Measurements from ENCODE around the gene S100A13. TPM values are rescaled to one million over a fixed set of nuclear protein-coding genes. Genes with fewer than 3 reads are reported as not detected.

Gene S100A13
- total RNA-seq, 1 donor from 2014 or later, result 152 TPM

DNA sequence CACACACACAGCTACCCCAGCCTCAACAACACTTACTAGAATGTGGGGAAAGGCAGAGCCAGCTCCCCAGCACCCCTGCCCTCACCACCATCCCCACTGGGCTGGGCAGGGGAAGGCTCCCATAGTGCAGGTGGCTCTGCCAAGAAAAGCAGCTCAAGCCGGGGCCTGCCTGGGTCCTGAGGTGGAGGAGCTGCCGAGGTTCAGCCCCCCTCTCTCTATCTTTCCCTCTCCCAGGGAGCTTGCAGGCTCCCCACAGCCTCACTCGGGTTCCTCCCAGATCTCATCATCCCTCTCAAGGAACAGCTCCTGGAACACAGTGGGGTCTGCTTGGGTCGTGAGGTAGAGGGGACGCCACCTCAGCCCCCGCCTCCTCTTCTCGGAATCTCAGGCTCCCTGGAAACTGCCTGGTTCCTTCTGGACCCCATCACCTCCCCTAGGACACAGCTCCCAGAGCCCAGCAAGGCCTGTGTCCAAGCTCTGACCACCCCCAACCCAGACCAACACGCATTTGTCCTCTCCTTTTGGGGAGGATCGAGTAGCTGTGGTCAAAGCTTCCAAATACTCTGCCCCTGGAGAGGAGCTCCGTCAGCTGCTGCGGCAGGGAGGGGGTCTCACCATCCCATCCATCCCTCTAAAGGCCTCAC lies 15.1 kb downstream of the S100A13 start:
- Mint-ChIP-seq H3K27me3 (ENCODE audit: unreplicated experiment) (peaks cover 21% of the 10 kb centered on the region), H3K4me1 (ENCODE audit: unreplicated experiment) (peaks cover 47% of the 10 kb centered on the region), H3K9me3 (ENCODE audit: unreplicated experiment) (no peaks in the 10 kb centered on the region), H3K4me3 (ENCODE audit: unreplicated experiment) (peak overlapping the region; percentile 84), H3K27ac (ENCODE audit: unreplicated experiment) (peak overlapping the region; percentile 58), H3K36me3 (ENCODE audit: low read depth, unreplicated experiment) (peaks cover 8% of the 10 kb centered on the region)
- TF ChIP-seq, protein P1, sequence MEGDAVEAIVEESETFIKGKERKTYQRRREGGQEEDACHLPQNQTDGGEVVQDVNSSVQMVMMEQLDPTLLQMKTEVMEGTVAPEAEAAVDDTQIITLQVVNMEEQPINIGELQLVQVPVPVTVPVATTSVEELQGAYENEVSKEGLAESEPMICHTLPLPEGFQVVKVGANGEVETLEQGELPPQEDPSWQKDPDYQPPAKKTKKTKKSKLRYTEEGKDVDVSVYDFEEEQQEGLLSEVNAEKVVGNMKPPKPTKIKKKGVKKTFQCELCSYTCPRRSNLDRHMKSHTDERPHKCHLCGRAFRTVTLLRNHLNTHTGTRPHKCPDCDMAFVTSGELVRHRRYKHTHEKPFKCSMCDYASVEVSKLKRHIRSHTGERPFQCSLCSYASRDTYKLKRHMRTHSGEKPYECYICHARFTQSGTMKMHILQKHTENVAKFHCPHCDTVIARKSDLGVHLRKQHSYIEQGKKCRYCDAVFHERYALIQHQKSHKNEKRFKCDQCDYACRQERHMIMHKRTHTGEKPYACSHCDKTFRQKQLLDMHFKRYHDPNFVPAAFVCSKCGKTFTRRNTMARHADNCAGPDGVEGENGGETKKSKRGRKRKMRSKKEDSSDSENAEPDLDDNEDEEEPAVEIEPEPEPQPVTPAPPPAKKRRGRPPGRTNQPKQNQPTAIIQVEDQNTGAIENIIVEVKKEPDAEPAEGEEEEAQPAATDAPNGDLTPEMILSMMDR (IDR thresholded peaks at IDR 0.05; ENCODE audit: unreplicated experiment), result no peak
- no peak for DNase-seq (ENCODE audit: low spot score)

DNA sequence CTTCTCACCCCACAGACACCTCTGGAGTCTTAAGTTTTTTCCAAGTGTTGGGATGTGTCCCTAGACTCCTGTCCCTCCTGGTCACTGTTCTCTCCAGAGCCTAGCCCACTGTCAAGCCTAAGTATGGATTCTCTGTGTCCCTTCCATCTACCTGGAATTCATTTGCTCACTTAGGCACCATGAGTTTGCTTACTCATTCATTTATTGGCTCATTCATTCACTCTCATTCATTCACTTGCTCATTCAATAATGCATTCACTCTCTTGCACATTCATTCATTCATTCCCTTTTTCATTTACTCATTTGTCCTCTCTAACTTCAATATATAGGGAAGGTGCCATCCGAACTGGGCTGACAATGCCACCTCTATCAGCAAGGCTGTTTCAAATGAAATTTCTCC lies 15.9 kb downstream of the S100A13 start:
- Mint-ChIP-seq H3K36me3 (ENCODE audit: low read depth, unreplicated experiment) (peaks cover 10% of the 10 kb centered on the region), H3K4me1 (ENCODE audit: unreplicated experiment) (peaks cover 56% of the 10 kb centered on the region), H3K4me3 (ENCODE audit: unreplicated experiment) (peak overlapping the region; percentile 84), H3K27ac (ENCODE audit: unreplicated experiment) (peak overlapping the region; percentile 58), H3K9me3 (ENCODE audit: unreplicated experiment) (no peaks in the 10 kb centered on the region), H3K27me3 (ENCODE audit: unreplicated experiment) (peaks cover 21% of the 10 kb centered on the region)
- TF ChIP-seq, protein P1 (IDR thresholded peaks at IDR 0.05; ENCODE audit: unreplicated experiment), result no peak
- DNase-seq (ENCODE audit: low spot score), result no peak

DNA sequence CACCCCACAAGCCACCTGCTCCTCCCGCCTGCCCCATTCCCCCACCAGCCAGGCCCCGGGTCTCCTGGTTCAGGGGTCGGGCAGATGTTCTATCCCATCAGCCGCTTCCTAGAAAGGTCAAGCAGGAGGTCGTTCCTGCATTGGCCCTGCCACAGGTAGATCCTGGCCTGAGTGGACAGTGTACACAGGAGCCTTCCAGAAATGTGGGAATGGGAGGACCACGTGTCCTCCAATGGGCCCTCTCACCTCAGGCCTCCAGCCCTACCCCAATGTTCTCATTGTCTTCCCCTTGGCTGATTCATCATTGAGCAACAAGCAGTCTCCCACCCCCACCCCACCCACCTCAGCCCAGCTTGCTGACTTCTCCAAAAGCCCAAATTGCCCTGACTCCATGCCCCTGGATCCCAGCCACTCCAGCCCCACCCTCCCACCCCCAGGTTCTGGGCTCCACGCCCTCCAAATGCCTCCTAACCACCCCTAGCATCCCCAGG lies 16.4 kb downstream of the S100A13 start:
- Mint-ChIP-seq H3K4me3 (ENCODE audit: unreplicated experiment) (peak overlapping the region; percentile 84), H3K9me3 (ENCODE audit: unreplicated experiment) (no peaks in the 10 kb centered on the region), H3K27ac (ENCODE audit: unreplicated experiment) (peak overlapping the region; percentile 58), H3K4me1 (ENCODE audit: unreplicated experiment) (peaks cover 56% of the 10 kb centered on the region), H3K36me3 (ENCODE audit: low read depth, unreplicated experiment) (peaks cover 11% of the 10 kb centered on the region), H3K27me3 (ENCODE audit: unreplicated experiment) (peaks cover 16% of the 10 kb centered on the region)
- DNase-seq (ENCODE audit: low spot score), result no peak
- TF ChIP-seq, protein P1 (IDR thresholded peaks at IDR 0.05; ENCODE audit: unreplicated experiment), result no peak

DNA sequence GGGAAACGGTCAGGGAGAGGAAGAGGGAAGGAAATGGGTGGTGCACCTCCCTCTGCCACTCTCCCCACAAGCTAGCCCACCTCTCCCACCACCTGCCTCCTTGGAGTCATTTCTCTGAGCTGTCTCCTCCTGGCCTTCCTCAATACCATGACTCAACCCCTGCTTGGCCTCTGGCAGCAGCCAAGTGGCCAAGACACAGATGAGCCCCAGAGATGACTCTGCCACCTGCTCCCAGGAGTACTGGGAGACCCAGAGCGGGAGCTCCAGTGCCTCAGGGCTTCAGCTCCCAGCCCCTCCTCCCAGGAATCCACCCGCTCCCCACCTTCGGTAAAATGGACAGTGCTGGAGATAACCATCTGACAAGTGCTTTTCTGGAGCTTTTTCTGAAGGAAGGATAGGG lies 17.0 kb downstream of the S100A13 start:
- Mint-ChIP-seq H3K4me1 (ENCODE audit: unreplicated experiment) (peaks cover 56% of the 10 kb centered on the region), H3K9me3 (ENCODE audit: unreplicated experiment) (no peaks in the 10 kb centered on the region), H3K4me3 (ENCODE audit: unreplicated experiment) (no peak overlapping the region), H3K27ac (ENCODE audit: unreplicated experiment) (peak overlapping the region; percentile 100), H3K27me3 (ENCODE audit: unreplicated experiment) (peaks cover 15% of the 10 kb centered on the region), H3K36me3 (ENCODE audit: low read depth, unreplicated experiment) (peaks cover 11% of the 10 kb centered on the region)
- no peak for DNase-seq (ENCODE audit: low spot score)
- TF ChIP-seq, protein P1 (IDR thresholded peaks at IDR 0.05; ENCODE audit: unreplicated experiment), result no peak

- H3K9me3 Mint-ChIP-seq (ENCODE audit: unreplicated experiment), result no peaks in the 10 kb centered on the region
- H3K27me3 Mint-ChIP-seq (ENCODE audit: unreplicated experiment), result peaks cover 15% of the 10 kb centered on the region
- H3K36me3 Mint-ChIP-seq (ENCODE audit: low read depth, unreplicated experiment), result peaks cover 14% of the 10 kb centered on the region
- no peak for DNase-seq (ENCODE audit: low spot score)
- peak overlapping the region; percentile 98 for H3K4me3 Mint-ChIP-seq (ENCODE audit: unreplicated experiment)
- TF ChIP-seq, protein P1 (IDR thresholded peaks at IDR 0.05; ENCODE audit: unreplicated experiment), result no peak
- peak overlapping the region; percentile 100 for H3K27ac Mint-ChIP-seq (ENCODE audit: unreplicated experiment)
- H3K4me1 Mint-ChIP-seq (ENCODE audit: unreplicated experiment), result peaks cover 56% of the 10 kb centered on the region
These were observed 17.8 kb downstream of the S100A13 start for GRCh38 chr1:153609585-153609907.

Measured in endothelial cell (in vitro differentiated cells).